Kidney epithelial cell (primary cell): ENCODE measurements around the gene LDLRAD4. TPM values are rescaled to one million over a fixed set of nuclear protein-coding genes. Genes with fewer than 3 reads are reported as not detected.

ENCODE experiments used
- DNase-seq: peaks from one replicate; pipeline ENCODE4 v3.0.0-alpha.2; 2010; ENCODE audit warnings: low read depth
- H3K27me3 ChIP-seq: 2 replicates; pipeline ENCODE4 v1.6.0; 2011; ENCODE audit warnings: low read length; ENCODE audit not compliant: control insufficient read depth, insufficient read depth
- H3K36me3 ChIP-seq: 2 replicates; pipeline ENCODE4 v1.5.1; 2011; ENCODE audit warnings: low read length; ENCODE audit not compliant: control insufficient read depth, insufficient read depth
- H3K4me3 ChIP-seq: 2 replicates; pipeline ENCODE4 v1.5.1; 2011; ENCODE audit warnings: low read depth, mild to moderate bottlenecking, control low read depth, low read length
- total RNA-seq: library from RNA; depleted of rRNA; stranded (reverse); fragments of >200 nt; gene quantifications from 2 replicates; pipeline ENCODE4 v1.2.3, GENCODE V29; 2015
- TF ChIP-seq, protein P1 (sequence below): IDR thresholded peaks from 2 replicates; pipeline ENCODE4 v1.5.1; 2011; ENCODE audit warnings: mild to moderate bottlenecking, moderate library complexity, low read length, control low read depth, inconsistent platforms; ENCODE audit not compliant: insufficient read depth, poor library complexity, severe bottlenecking

The LDLRAD4 gene
- total RNA-seq, 1 donor from 2014 or later = 5.8 TPM

DNA sequence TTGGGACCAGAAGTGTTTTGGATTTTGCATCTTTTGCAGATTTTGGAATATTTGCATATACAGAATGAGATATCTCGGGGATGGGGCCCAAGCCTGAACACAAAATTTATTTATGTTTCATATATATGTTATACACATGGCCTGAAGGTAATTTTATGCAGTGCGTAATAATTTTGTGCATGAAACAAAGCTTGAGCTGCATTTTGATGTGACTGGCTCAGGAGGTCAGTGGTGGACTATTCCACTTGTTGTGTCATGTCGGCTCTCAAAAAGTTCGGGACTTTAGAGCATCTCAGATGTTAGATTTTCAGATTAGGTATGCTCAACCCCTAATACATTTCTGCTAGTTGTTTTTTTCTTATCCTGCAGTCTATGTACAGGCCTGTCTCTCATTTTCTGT is 362.4 kb downstream of the LDLRAD4 start:
- DNase-seq = no peak
- Histone ChIP-seq H3K27me3 (no peaks in the 10 kb centered on the region), H3K36me3 (no peaks in the 10 kb centered on the region), H3K4me3 (no peak overlapping the region)
- TF ChIP-seq, protein P1, sequence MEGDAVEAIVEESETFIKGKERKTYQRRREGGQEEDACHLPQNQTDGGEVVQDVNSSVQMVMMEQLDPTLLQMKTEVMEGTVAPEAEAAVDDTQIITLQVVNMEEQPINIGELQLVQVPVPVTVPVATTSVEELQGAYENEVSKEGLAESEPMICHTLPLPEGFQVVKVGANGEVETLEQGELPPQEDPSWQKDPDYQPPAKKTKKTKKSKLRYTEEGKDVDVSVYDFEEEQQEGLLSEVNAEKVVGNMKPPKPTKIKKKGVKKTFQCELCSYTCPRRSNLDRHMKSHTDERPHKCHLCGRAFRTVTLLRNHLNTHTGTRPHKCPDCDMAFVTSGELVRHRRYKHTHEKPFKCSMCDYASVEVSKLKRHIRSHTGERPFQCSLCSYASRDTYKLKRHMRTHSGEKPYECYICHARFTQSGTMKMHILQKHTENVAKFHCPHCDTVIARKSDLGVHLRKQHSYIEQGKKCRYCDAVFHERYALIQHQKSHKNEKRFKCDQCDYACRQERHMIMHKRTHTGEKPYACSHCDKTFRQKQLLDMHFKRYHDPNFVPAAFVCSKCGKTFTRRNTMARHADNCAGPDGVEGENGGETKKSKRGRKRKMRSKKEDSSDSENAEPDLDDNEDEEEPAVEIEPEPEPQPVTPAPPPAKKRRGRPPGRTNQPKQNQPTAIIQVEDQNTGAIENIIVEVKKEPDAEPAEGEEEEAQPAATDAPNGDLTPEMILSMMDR = no peak

DNA sequence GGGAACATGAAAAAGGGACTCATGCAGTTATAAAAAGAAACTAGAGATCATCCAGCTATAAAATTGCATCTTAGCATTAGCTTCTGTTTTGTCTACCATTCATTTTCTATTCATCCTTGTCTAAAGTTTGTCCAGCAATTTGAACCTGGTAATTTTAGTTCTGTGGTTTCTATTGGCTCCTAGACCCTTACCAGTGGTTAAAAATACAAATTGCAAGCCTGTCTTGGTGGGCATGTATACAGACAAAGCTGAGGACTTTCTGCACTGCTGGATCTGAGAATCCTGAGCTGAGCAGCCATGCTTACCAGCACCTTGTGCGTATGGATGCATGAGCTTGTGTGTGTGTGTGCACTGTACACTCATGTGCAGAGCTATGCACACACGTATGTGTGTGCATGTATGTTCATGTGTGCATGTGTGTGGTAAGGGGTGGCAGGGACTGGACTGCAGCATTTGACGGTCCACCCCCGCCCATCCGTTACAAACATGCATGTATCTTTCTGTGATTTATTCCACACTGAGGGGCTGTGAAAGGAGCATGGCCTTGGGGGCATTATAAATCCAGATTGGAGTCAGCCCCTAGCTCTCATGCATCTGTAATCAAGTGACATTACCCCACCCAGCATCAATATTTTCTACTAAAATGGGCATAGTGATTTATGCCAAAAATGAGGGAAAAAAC is 363.1 kb downstream of the LDLRAD4 start:
- TF ChIP-seq, protein P1 = no peak
- H3K4me3 ChIP-seq = no peak overlapping the region
- DNase-seq = no peak
- no peaks in the 10 kb centered on the region for H3K36me3 ChIP-seq
- no peaks in the 10 kb centered on the region for H3K27me3 ChIP-seq

DNA sequence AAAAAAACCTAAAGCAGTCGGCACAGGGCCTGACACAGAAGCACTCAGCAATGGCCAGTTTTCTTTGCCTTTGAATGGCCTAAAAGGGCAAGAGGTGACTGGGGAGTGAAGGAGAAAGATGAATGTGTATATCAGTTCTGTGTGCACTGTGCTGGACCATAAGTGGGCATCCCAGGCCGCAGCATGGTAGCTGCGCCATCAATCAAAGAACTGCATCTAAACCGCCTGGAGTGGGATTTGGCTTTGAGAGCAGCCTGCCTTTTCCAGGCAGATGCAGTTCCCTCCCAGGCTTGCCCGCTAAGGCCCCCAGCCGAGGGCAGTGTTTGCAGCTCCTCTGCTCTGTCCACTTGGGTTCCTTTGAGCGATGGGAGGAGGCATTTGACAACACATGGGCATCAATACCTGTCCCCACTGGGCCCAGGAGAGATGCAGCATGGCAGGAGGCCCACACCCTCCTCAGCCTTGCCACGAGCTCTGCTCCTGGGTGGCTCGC is 363.7 kb downstream of the LDLRAD4 start:
- Histone ChIP-seq H3K27me3 (no peaks in the 10 kb centered on the region), H3K36me3 (no peaks in the 10 kb centered on the region), H3K4me3 (no peak overlapping the region)
- TF ChIP-seq, protein P1 = no peak
- DNase-seq = no peak

DNA sequence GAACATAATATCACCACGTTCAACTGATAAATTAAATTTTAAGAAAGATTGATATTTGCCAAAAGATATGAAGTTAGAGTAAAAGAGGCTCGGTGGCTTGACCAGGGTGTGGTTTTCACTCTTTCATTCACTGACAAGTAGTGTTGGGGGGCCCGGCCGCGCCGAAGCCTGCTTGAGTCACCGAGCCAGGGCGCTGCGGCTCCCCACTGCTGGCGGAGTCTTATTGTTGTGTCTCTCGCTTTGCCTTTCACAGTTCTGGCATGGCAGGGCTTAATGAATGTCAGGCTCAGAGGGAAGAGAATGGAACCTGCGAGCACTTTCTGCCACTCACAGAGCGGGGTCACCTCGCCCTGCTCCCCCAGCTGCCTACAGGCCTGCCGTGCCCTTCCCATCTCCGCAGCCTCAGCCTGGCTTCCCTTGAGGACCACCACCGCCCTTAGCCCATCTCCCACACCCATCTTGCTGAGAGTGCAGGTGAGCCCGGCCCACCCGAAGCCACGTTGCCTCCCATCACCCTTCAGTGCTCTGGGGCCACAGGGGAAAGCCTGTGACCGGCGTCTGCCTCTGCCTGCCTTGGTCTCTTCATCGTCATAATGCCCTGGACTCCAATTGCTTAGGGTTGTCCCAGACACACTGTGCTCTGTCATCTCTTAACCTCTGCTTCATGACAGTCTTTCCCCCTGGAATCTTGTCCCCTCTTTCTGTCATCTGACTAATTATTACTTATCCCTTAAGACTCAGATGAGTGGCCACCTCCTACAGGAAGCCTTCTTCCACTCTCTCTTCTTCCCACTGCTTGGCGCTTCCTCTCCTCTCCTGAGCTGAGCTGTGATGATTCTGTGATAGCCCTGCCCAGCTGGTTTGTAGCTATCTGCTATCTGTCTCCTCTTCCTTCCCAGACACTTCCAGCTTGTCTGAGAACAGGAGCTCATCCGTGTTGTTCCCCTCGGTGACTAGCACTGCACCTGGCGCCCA is 365.3 kb downstream of the LDLRAD4 start:
- TF ChIP-seq, protein P1 = no peak
- DNase-seq = no peak
- no peaks in the 10 kb centered on the region for H3K36me3 ChIP-seq
- H3K27me3 ChIP-seq = no peaks in the 10 kb centered on the region
- no peak overlapping the region for H3K4me3 ChIP-seq

DNA sequence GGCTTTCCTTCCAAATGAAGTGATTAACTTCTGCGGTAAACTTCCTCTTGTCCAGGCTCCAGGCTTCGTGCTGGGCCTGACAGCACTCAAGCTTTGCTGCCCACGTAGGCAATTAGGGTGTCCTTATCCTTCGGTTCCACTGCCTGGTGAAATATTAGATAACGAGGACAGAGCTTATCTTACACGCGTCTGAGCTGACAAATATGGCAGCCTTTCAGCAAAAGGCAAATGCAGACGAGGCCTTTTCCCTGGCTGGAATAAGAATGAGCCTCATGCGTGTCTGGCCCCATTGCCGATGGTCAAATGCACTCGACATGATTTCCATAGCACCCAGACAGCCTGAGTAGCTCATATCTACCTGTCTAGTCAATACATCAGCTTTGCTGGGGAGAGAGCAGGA is 366.3 kb downstream of the LDLRAD4 start:
- Histone ChIP-seq H3K4me3 (no peak overlapping the region), H3K36me3 (no peaks in the 10 kb centered on the region), H3K27me3 (no peaks in the 10 kb centered on the region)
- TF ChIP-seq, protein P1 = no peak
- DNase-seq = no peak
